Prostate gland (tissue), 2 donors: ENCODE data around the gene IL25.

Experiments
- CTCF ChIP-seq, 4 experiments: fragments of 200-600 bp in 2 of 4; fragments of 450-650 bp in 2 of 4; sonication (generic) in 2 of 4; IDR thresholded peaks; 1 replicate in 3 of 4; 2 replicates in 1 of 4; pipeline ENCODE4 v1.5.1; 2016 to 2019; ENCODE audit warnings: antibody characterized with exemption in 4 of 4, mild to moderate bottlenecking in 2 of 4, moderate library complexity in 2 of 4
- POLR2A ChIP-seq: fragments of 450-650 bp; IDR thresholded peaks from one replicate; pipeline ENCODE4 v1.6.1; 2016; ENCODE audit warnings: antibody characterized with exemption, mild to moderate bottlenecking
- POLR2AphosphoS5 ChIP-seq: sonication (generic); formaldehyde crosslinking; IDR thresholded peaks from one replicate; pipeline ENCODE4 v1.6.1; 2017; ENCODE audit warnings: antibody characterized with exemption

GRCh38 chr14:23358042-23358441, 14.6 kb upstream of the IL25 start:
- TF ChIP-seq CTCF (IDR thresholded peaks at IDR 0.05) (no peak), POLR2A (no peak), POLR2AphosphoS5 (no peak)
